CD1c-positive myeloid dendritic cell (primary cell): Measurements from ENCODE around the gene STK24.
A peak's percentile ranks its signal among the peaks of the same experiment; 100 is the strongest.

Experiments
- DNase-seq: peaks from one replicate; pipeline ENCODE4 v3.0.0-alpha.2; 2016; ENCODE audit errors: extremely low spot score

The STK24 gene

DNA sequence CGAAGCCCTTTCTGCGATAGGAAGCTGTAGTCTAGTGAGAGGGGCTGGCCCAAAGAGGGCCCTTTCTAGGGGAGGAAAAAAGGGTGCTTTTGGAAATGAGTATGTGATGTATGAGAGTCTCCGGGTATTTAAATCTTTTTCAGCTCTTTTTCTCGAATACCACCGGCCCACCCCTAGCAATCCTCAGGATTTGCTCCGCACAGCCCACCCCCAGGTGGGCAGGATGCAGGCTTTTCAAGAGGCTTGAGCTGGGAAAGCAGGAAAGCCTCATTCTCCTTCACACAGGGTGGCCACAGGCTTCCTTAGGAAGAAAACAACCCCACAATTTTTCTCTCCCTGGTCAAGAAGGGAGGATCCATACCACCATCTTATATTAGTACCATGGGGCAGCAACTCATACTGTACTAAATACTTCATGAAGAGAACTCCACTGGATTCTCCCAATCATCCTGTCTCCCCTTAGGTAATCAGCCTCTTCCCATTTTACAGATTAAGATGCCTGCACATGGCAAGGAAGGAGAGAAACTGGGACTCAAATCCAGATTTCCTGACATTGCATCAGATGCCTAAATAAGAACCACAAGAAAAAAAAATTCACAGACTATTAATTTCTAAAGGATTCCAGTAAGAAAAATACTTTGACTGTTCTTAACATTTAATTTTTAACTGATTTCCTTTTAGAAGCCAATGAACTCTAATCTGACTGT, 84.4 kb downstream of the STK24 start:
- DNase-seq: no peak

GRCh38 chr13:98490866-98491265, 86.0 kb downstream of the STK24 start:
- DNase-seq: no peak

GRCh38 chr13:98490195-98490836, 86.6 kb downstream of the STK24 start:
- no peak for DNase-seq

GRCh38 chr13:98489446-98490194, 87.3 kb downstream of the STK24 start:
- DNase-seq: no peak

GRCh38 chr13:98488736-98489135, 88.2 kb downstream of the STK24 start:
- no peak for DNase-seq

DNA sequence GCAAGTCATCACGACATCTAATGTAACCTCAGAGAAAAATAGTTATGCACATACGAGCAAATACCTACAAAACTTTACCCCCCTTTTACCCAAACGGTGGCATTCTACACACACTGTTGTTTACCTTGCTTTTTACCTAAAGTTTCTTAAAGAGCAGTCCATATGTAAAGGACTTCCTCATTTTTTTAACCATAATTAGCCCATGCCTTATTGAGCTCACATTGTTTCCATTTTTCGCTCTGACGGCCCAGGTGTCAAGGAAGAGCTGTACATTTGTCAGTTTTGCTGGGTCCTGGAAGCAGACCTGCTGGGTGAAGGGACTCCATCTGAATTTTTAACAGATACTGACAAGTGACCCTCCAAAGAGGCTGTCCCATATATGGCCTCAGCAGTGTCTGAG, 89.4 kb downstream of the STK24 start:
- no peak for DNase-seq

DNA sequence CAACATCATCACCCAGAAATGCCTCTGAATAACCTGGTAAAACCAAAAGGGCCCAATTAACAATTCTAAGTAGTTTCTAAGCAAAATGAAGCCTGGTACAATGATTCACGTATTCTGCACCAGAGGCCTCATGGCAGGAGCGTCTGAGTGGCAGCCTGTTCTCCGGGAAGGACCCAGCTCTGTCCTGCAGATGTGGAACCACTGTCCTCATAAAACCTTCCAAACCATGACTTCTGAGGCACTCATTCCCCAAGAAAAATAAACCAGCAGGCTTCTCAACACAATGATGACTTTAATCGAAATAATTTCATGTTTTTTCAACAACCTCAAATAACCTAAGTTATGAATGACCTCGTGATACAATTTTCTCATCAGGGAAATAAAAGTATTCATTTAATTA, 89.9 kb downstream of the STK24 start:
- no peak for DNase-seq

DNA sequence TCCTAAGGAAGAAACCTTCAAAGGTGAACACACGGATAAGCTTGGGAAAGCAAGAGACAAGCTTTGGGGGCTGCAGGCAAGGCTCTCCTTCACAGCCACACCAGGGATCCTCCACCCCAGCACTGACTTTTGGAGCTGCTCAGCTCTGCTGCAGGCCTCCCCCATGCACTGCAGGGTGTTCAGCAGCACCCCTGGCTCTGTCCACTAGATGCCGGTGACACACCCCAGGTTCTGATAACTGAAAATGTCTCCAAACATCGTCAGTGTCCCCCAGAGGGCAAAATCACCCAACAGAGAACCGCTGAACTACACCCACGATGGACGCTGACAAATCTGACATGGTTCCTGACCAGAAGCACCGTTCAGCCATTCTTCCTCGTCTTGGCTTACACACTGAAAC, 90.5 kb downstream of the STK24 start:
- DNase-seq: no peak

- no peak for DNase-seq
Measured at GRCh38 chr13:98485561-98485960, 91.3 kb downstream of the STK24 start.

GRCh38 chr13:98484289-98485219, 92.4 kb downstream of the STK24 start:
- peak; percentile 92 for DNase-seq

GRCh38 chr13:98483601-98484288, 93.2 kb downstream of the STK24 start:
- DNase-seq: no peak

DNA sequence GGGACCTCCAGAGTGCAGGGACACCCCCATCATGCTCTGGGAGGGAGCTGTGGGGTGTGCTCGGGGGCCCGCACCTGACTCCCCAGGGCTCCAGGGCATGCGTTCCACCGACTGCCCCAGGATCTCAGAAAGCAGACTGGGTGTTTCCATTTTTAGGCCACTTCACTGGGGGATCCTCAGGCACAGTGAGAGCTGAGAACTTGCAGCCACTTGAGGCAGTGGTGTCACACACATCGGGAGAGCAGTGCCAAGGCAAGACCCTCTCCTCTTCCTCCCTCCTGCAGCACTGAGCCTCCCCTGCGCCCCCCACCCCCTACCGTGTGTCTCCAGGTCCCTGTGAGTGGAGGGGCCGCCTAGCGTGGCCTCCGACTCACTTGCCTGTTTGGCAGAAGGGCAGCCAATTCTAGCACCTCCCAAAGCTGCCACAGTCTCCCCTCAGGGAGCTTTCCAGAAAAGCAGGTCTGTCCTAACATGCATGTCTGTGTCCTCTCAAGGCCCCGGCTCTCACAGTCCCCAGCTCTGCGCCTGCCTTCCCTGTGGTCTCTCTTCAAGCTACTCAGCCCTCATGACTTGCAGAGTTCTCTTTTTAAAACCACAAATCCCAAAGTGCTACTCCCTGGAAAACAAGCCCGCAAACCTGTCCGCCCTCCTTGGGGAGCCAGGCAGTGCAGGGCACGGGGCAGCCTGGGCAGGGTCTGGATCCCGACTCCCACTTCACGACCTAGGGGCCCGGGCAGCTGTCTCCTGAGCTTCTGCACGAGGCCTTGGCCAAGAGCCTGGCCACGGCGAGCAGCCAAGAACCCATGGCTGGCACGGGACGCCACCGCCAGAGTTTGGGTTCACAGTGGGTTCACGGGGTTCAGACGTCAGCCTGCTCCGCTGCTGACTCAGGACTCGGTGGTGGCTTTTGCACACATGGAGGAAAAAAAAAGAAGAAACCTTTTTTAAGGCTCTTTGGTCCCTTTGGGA, 94.1 kb downstream of the STK24 start:
- no peak for DNase-seq

DNA sequence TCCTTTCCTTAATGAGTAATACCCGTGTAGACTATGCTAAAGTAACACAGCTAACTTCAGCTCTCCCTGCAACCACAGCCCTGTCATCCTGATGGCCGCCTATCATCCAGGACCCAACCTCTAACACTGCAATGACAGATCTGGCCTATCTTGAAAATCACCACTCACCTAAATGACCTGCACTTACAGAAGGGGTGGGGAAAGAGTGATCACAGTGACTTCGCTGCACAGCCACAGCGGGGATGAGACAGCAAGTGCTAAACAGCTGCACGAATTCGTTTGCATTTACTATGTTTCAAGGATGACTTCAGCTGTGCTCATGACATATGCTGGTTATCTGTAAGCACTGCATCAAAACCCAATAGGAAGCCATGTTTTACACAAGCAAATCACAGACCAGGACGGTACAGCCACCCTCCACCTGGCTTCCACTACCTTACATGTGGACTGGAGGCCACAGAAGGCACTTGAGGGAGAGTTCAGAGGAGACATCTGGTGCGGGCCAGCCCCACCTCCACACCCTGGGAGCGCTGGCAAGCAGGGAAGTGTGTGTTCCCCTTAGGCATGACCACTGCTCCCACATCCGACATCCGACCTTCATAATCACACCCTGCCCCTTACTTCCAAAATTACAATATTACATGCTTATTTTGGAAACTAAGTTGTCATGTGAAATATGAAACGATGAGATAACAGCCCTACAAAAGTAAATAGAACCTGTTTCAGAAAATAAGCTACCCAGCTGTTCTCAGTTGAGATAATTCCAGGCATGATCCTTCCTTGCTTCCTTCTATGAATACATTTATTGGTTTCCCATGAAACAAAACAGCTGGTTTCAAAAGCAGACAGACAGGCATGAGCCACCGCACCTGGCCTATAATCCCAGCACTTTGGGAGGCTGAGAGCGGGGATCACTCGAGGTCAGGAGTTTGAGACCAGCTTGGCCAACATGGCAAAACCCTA, 95.7 kb downstream of the STK24 start:
- DNase-seq: peak; percentile 48

DNA sequence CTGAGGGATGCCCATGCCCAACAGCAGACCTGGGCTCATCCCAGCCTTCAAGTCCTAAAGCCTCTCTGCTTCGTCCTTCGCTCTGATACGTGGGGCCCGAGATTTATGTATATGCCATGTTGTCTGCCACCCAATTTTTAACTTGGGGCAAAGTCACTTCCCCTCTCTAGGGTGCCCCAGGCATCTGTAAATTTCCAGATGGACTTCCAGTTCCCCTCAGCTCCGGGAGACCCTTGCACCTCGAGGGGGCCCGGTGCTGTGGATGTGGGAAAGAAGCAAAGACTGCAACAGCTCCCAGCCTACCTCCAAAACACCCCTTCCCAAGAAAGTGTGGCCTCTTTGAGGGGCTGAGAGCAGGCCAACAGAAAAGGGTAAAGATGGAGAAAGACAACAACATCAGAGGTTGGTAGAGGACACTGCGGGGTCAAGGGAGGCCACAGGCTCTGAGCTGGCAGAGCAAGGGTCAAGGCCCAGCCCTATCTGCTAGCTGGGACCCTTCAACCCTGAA, 97.4 kb downstream of the STK24 start:
- no peak for DNase-seq

GRCh38 chr13:98478189-98479129, 98.4 kb downstream of the STK24 start:
- no peak for DNase-seq

- DNase-seq: peak; percentile 91
Measured at GRCh38 chr13:98476538-98476966, 100.4 kb downstream of the STK24 start.

- DNase-seq: no peak
Measured at GRCh38 chr13:98476106-98476505, 100.8 kb downstream of the STK24 start.
